ENCODE measurements around the gene TBC1D22A. TPM values are rescaled to one million over a fixed set of nuclear protein-coding genes. Genes with fewer than 3 reads are reported as not detected.

The TBC1D22A gene
- polyA plus RNA-seq, 1 donor (not counting 4 experiments of a cell fraction or from before 2014, with no cell fraction given): 20.9 TPM

GRCh38 chr22:46775850-46776826, 13.7 kb downstream of the TBC1D22A start:
- H3K4me2 ChIP-seq (ENCODE audit: control insufficient read depth, extremely low read depth, insufficient read depth, low read depth, low read length): peak overlapping the region; percentile 90
- peaks cover 2% of the 10 kb centered on the region for H3K9me1 ChIP-seq (ENCODE audit: control insufficient read depth, extremely low read depth, insufficient read depth, low read length)
- H3K27me3 ChIP-seq (ENCODE audit: control insufficient read depth, extremely low read depth, insufficient read depth, low read length): no peaks in the 10 kb centered on the region
- H3K9ac ChIP-seq (ENCODE audit: control insufficient read depth, extremely low read depth, insufficient read depth, low read length): peak overlapping the region; percentile 86
- peaks cover 73% of the 10 kb centered on the region for H3K79me2 ChIP-seq (ENCODE audit: control insufficient read depth, insufficient read depth, low read length)
- H2AFZ ChIP-seq (ENCODE audit: control insufficient read depth, low read length): no peak overlapping the region
- H3K4me1 ChIP-seq (ENCODE audit: control insufficient read depth, extremely low read depth, insufficient read depth, low read length): peaks cover 29% of the 10 kb centered on the region
- H3K27ac ChIP-seq (ENCODE audit: control insufficient read depth, insufficient read depth, low read length): peak overlapping the region; percentile 87
- TF ChIP-seq CTCF (optimal IDR thresholded peaks at IDR 0.05 in 1 of 3, IDR thresholded peaks at IDR 0.05 in 1 of 3, conservative IDR thresholded peaks at IDR 0.05 in 1 of 3; ENCODE audit: extremely low read depth in 1 of 3, insufficient read depth in 2 of 3, low read length in 3 of 3) (no peak), EZH2 (IDR thresholded peaks at IDR 0.05; ENCODE audit: low read length) (no peak)
- H3K9me3 ChIP-seq (ENCODE audit: control insufficient read depth, low read depth, low read length): no peaks in the 10 kb centered on the region
- dilution Hi-C loops (cut with MboI; ENCODE audit: extremely low pct_ligation_motif_present, low sequenced_read_pairs): no loop called here
- no peaks in the 10 kb centered on the region for H4K20me1 ChIP-seq (ENCODE audit: control insufficient read depth, extremely low read depth, insufficient read depth, low read length)
- no peak for FAIRE-seq
- H3K4me3 ChIP-seq (ENCODE audit: control insufficient read depth in 2 of 3, extremely low read depth in 1 of 3, insufficient read depth in 2 of 3, low read depth in 1 of 3, low read length in 3 of 3): peak overlapping the region in 2 of 3 experiments; percentile 56 to 65
- DNase-seq (ENCODE audit: low read depth, low spot score): no peak
- peaks cover 0 to 2% of the 10 kb centered on the region in 2 experiments for H3K36me3 ChIP-seq (ENCODE audit: control insufficient read depth in 2 of 2, extremely low read depth in 1 of 2, insufficient read depth in 2 of 2, low read length in 2 of 2)

GRCh38 chr22:46776876-46777608, 14.6 kb downstream of the TBC1D22A start:
- DNase-seq (ENCODE audit: low read depth, low spot score) (no peak), FAIRE-seq (no peak)
- H3K4me1 ChIP-seq (ENCODE audit: control insufficient read depth, extremely low read depth, insufficient read depth, low read length): peaks cover 29% of the 10 kb centered on the region
- H4K20me1 ChIP-seq (ENCODE audit: control insufficient read depth, extremely low read depth, insufficient read depth, low read length): no peaks in the 10 kb centered on the region
- TF ChIP-seq EZH2 (IDR thresholded peaks at IDR 0.05; ENCODE audit: low read length) (no peak), CTCF (optimal IDR thresholded peaks at IDR 0.05 in 1 of 3, IDR thresholded peaks at IDR 0.05 in 1 of 3, conservative IDR thresholded peaks at IDR 0.05 in 1 of 3; ENCODE audit: extremely low read depth in 1 of 3, insufficient read depth in 2 of 3, low read length in 3 of 3) (no peak)
- no peak overlapping the region for H2AFZ ChIP-seq (ENCODE audit: control insufficient read depth, low read length)
- no peak overlapping the region for H3K4me3 ChIP-seq (ENCODE audit: control insufficient read depth in 2 of 3, extremely low read depth in 1 of 3, insufficient read depth in 2 of 3, low read depth in 1 of 3, low read length in 3 of 3)
- H3K36me3 ChIP-seq (ENCODE audit: control insufficient read depth in 2 of 2, extremely low read depth in 1 of 2, insufficient read depth in 2 of 2, low read length in 2 of 2): peaks cover 0 to 2% of the 10 kb centered on the region in 2 experiments
- H3K79me2 ChIP-seq (ENCODE audit: control insufficient read depth, insufficient read depth, low read length): peaks cover 79% of the 10 kb centered on the region
- H3K9me3 ChIP-seq (ENCODE audit: control insufficient read depth, low read depth, low read length): no peaks in the 10 kb centered on the region
- H3K4me2 ChIP-seq (ENCODE audit: control insufficient read depth, extremely low read depth, insufficient read depth, low read depth, low read length): no peak overlapping the region
- H3K9ac ChIP-seq (ENCODE audit: control insufficient read depth, extremely low read depth, insufficient read depth, low read length): no peak overlapping the region
- peaks cover 2% of the 10 kb centered on the region for H3K9me1 ChIP-seq (ENCODE audit: control insufficient read depth, extremely low read depth, insufficient read depth, low read length)
- no peak overlapping the region for H3K27ac ChIP-seq (ENCODE audit: control insufficient read depth, insufficient read depth, low read length)
- dilution Hi-C loops (cut with MboI; ENCODE audit: extremely low pct_ligation_motif_present, low sequenced_read_pairs): no loop called here
- H3K27me3 ChIP-seq (ENCODE audit: control insufficient read depth, extremely low read depth, insufficient read depth, low read length): no peaks in the 10 kb centered on the region

Measured in keratinocyte (primary cell).